DOHH2 (cell line): ENCODE results near the gene OGFOD2.

Source experiments
- EZH2phosphoT487 ChIP-seq: fragments of 200-600 bp; sonication (generic); IDR thresholded peaks from 2 replicates; pipeline ENCODE4 v1.6.1; 2017; ENCODE audit warnings: borderline replicate concordance, mild to moderate bottlenecking, antibody characterized with exemption, low read length, moderate library complexity, mixed read lengths
- TF ChIP-seq, protein P1 (sequence below): fragments of 200-600 bp; sonication (generic); IDR thresholded peaks from one replicate; pipeline ENCODE4 v1.5.1; 2014; ENCODE audit warnings: antibody characterized with exemption, mild to moderate bottlenecking, low read depth, low read length; ENCODE audit not compliant: poor library complexity, severe bottlenecking

DNA sequence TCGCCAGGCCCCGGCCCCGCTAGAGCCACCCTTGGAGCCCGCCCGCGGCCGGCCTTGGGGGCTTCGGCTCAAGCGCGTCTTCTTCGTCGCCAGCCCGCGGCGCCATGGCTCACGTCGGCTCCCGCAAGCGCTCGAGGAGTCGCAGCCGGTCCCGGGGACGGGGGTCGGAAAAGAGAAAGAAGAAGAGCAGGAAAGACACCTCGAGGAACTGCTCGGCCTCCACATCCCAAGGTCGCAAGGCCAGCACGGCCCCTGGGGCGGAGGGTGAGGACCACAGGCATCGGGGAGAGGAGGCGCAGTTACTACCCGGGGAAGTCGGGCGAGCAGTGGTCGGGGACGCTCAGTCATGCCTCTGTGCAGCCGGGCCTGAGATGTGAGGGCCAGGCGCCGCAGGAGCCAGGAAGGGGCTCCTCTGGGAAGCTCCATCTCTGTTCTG, 6.0 kb downstream of the OGFOD2 start:
- TF ChIP-seq, protein P1, sequence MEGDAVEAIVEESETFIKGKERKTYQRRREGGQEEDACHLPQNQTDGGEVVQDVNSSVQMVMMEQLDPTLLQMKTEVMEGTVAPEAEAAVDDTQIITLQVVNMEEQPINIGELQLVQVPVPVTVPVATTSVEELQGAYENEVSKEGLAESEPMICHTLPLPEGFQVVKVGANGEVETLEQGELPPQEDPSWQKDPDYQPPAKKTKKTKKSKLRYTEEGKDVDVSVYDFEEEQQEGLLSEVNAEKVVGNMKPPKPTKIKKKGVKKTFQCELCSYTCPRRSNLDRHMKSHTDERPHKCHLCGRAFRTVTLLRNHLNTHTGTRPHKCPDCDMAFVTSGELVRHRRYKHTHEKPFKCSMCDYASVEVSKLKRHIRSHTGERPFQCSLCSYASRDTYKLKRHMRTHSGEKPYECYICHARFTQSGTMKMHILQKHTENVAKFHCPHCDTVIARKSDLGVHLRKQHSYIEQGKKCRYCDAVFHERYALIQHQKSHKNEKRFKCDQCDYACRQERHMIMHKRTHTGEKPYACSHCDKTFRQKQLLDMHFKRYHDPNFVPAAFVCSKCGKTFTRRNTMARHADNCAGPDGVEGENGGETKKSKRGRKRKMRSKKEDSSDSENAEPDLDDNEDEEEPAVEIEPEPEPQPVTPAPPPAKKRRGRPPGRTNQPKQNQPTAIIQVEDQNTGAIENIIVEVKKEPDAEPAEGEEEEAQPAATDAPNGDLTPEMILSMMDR = no peak
- TF ChIP-seq EZH2phosphoT487 = no peak
